NCI-H748 (cell line): ENCODE data around the gene STAMBP.
A peak's percentile ranks its signal among the peaks of the same experiment; 100 is the strongest.
"Not testable (repeated sequence)": the region's sequence is repeated elsewhere in the genome, so short reads cannot be mapped to it uniquely, and the experiment has no call there.

Experiments used
- DNase-seq: peaks from one replicate; lab custom pipeline; 2025; ENCODE audit not compliant: unreplicated experiment; lab: John Stamatoyannopoulos, UW

The STAMBP gene

DNA sequence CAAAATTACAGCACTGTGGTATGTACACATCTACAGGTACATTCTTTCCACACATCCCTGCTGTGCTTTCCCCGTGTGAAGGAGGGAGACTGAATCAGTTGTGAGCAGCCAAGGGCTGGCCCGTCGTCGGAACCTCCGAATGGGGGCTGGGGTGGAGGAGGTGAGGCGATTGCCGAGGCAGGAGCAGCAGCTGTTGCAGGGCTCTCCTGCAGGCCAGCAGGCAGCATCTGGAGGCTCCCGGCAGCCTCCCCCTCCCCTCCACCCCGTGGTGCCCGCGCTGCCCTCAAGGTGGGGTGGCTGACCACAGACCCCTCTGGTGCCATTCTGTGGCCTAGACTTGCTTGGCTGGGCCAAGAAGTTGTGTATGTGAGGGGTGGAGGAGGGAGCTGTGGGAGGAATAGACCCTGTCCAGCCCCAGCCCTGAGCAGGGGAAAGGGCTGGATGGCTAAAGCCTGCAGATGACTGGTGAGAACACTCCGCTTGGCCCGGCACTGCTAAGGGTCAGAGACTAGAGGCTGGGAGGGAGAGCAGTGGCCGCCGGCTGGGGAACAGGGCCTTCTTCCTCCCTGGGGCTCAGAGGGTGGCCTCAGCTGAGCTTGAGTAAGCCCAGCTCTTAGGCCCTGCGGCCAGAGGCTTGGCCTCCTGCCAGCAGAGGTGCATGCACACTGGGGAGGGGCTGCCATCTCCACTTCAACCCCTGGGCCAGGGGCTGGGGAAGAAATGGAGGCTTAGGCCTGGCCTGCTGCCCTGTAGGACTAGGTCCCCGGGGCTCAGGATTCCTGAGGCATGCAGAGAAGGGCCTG lies 7.6 kb downstream of the STAMBP start:
- DNase-seq = no peak

DNA sequence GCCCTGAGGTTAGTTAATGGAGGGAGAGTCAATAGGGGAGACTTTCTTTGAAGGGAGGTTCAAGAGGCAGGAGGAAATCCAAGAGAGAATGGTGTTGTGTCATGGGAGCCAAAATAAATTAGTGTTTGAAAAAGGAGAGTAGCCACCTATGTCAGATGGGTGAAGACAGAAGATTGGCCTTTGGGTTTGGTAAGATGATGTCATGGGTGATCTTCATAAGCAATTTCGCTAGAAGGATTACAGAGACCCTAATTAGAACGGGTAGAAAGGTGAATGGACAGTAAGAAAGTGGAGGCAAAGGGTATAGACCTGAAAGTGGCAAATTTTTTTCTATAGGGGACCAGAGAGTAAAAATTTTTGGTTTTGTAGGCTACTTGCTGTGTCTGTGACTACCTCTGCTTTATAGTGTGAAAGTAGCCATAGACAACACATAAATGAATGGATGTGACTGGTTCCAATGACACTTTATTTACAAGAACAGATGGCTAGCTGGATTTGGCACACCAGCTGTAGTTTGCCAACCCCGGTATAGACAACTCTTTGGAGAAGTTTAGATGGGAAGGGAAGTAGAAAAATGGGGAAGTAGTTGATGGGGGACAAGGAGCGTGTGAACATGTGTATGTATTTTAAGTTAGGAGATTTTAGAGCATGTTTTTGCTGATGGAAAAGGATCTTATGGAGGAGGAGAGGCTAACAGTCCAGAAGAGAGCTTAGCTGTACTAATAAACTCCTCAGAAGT lies 9.3 kb downstream of the STAMBP start:
- DNase-seq = no peak

DNA sequence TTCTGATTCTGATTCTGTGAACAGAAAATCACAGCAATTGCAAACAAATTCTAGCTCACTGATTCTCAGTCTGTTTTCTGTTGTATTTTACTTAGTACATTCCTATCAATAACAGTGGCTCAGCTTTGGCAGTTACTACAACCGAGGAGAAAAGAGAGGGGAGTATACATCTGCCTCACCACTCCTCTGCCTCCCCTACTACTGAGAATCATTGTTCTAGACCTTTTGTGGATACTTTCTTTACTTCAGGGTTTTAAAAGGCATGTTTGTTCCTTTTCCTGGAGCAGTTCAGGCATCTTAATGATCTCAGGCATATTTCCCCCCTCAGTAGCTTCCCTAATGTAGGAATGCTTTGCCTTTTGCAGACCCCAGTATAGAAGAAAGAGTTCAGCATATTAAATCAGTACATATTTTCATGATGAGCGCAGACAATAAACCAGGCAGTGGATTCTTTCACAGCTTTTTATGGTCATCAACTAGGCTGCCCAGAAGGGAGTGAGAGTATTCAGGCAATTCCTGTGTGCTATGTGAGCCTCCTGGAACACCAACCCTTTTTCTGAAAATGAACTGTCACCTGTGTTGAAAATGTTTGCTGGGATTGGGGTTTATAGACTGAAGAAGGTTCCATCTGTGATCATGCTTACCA lies 10.3 kb downstream of the STAMBP start:
- DNase-seq = no peak

DNA sequence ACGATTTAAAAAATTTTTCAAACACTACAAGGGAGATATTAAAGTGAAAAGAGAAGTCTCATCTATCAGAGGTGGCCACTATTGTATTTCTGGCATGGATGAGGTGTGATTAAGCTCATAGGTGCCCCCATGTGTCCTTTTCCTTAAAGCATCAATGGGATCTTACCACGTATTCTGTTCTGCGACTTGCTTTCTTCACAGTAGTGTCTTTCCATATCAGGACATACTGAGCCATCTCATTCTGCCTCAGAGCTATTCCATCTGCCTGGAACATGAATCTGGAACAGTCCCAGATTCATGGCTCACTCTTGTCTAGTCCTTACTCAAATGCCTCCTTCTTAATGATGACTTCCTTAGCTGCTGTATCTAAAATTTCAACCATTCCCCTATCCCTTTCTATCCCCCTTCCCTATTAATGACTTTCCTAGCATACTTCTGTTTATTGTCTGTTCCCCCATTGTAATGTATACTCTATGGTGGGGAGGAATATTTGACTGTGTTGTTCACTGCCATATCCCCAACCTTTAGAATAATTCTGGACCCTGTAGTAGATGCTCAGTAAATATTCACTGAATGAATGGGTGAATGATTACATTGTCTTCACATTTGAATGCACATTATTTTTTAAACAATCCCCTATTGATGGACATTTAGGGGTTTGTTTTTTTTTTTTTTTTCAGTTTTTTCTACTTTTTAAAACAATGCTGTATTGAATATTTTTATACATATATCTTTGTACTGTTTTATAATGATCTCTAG lies 11.1 kb downstream of the STAMBP start:
- no peak for DNase-seq

DNA sequence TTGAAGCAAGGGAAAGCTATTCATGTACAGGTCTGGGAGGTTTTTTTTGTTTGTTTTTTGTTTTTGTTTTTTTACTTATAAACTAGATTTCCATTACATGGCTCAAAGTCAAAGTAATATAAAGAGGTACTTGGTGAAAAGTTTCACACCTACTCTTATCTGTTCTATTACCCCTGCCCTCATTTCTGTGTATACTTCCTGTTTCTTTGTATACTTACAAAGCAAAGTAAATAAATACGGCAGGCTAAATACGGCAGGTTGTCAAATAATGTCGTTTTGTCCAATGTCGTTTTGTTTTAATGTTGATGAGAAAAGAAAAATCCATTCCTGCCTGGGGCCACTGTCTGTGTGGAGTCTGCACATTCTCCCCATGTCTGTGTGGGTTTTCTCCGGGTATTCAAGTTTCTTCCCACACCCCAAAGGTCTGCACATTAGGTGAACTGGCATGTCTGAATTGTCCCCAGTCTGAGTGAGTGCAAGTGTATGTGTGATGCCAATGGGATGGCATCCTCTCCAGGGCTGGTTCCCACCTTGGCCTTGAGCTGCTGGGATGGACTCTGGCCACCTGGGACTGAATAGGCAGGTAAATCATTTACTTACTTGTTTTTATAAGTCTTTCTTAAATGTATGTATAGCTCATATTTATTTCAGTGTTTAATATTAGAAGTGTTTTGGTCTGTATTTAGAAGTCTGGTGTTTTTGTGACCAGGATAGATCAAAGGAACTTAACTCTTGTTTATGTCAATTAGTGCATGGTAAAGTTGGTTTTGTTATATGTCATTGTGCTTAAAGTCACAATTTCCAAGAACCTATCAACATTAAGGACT lies 13.4 kb downstream of the STAMBP start:
- DNase-seq = no peak

DNA sequence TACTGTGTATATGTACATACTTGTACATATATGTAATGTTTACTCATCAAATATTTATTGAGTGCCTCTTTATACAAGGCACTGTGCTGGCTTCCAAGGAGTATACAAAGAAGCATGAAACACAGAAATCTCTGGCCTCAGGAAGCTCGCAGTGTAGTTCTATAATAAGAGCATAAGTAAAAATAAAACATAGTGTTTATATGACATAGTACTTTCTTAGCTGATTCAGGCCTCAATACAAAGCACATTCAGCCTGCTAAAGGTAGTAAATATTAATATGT lies 13.9 kb downstream of the STAMBP start:
- DNase-seq = no peak

DNA sequence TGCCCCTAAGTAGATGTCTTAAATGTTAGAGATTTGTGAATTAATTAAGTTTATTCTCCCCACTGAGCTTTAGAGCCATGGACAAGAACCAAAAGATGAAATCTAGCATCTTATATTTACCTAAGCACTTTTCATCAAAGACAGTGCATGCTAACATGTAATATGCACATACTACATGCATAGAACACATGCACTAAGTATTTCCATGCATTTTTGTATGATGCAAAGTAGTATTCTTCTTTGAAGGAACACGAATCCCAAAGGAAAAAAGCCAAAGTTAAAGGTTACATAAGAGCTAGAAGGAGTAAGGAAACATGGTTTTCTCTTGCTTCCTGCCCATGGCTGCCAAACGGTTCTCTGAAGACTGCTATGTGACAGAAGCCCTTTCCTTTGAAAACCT lies 15.3 kb downstream of the STAMBP start:
- DNase-seq = no peak

DNA sequence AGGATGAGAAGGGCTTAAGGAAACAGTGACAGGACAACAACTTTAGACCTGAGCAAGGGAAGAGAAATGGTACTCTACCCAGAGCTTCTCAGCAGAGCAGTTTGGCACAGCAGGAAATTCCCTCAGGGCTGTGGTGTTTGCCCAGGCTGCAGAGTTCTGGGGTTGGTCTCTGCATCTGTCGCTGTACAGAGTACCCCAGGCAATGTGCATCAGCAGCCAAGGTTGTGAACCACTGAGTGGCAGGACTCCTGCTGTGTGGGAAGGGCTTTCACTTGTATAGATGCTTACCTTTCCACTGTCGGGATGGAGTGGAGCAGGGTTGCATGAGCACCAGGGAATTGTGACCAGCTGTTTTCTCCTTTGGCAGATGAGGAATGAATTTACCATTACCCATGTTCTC lies 21.2 kb downstream of the STAMBP start:
- DNase-seq = no peak

DNA sequence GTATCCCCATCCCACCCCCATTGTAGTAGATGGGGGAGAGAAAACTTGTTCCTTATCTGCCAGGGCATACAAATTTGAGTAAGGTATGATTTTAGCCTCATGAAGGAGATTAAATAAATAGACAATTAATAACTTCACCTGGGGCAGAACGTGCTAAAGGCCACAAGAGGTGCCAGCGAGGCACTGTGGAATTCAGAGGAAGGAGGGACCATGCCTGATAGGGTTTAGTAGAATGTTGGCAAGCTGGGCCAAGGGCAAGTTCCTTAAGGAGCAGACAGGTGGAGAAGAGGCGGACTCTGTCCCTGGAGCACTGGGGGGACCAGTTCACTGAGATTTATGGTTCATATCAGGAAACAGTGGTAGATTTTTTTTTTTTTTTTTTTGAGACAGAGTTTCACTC lies 22.5 kb downstream of the STAMBP start:
- DNase-seq = peak; percentile 1

DNA sequence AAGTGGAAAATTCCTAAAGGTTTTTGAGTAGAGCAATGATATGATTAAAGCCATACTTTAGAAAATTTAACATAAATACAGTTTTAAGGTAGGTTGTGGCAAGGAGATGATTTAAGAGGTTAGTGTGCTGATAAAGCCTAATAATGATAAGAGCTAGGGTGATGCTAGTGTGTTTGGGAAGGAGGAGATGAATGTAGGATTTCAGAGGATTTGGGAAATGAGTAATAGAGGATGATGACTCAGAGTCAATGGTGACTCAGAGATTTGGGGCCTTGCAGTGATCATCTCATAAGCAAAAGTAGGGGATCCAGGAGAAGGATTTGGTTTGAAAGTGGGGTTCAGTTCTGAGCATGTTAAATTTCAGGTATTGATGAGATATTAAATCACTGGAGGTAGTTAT lies 23.3 kb downstream of the STAMBP start:
- no peak for DNase-seq

DNA sequence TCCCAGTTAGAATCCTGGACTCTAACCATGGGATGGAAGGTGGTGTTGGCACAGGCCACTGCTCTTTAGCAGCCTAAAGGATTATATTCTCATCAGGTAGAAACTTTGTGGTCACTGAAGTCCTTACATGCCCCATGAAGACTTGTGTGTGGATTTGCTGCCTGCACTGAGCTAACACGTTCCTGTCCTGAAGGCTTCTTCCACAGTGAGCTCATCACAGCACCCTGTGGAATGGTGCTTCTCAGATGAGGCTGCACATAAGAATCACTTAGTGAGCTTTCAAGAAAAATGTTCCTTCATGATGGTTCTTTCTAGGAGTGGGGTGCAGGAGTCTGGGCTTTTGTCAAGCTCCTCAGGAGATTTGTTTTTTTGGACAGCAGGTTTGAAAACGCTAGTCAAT lies 26.8 kb downstream of the STAMBP start:
- DNase-seq = no peak

DNA sequence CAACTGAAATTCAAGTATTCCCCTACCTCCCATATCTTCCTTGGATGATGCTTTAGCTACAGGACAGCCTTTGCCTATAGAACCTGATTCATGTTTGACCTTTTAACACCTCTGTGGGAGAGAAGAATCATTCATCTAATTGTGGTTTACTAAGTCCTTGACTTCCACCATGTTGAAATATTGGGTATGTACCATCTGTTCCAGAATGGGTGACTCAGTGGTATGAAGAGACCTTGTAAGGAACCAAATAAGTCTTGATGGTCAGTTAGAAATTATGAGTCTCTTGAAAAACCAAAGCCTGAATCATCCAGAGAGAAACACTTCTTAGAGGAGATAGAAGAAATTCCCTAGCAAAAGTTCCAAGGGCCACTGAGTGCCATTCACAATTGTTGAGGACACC lies 27.5 kb downstream of the STAMBP start:
- no peak for DNase-seq

DNA sequence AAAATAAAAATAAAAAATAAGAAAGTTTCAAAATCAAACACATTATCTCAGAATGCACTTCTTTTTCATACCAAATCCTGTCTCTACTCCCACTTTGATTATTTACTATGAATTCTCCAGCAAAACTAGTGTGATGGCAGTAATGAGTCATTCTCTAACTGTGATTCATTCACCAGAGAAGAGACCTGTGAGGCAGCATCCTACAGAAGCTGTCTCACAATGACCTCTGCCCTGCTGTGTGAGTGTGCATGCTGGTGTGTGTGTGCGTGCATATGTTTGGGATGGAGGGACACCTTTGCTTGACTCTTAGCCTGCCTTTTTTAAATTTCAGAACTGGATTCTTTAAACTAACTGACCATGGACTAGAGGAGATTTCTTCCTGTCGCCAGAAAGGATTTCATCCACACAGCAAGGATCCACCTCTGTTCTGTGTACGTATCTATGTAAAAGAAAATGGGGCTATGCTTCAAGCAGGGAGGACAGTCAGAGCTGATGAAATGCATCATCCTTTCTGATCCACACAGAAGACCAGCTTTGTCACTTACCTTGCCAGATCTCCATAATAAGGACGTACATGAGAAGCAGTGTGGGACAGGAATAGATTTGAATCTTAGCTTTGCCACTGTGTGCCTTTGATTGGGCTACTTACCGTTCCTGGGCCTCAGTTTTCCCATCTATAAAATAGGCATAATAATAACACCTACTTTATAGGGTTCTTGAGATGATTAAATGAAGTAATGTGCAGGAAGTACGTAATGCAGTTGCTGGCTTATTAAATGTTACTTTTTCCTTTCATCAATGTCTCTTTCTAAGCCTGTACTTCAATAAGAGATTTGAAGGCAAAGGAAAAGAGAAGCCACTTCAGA lies 31.2 kb downstream of the STAMBP start:
- DNase-seq = no peak

DNA sequence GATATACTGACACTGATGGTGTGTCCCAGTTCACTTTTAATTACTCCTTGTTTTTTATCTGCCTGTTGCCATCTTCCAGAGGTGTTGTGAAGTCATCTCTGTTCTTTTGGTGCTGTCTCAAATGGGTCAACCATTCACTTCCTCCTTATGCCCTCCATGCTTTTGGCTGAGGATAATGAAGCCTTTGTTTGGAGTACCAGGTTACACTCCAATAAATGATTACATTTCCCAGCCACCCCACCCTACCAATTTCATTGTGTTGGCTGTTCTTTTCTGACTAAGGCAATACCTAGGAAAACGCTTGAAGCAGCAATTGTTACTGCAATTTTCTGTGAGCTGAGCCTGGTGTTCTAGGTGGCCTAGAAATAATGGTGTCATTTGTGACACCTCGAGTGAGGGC lies 34.2 kb downstream of the STAMBP start:
- peak; percentile 35 for DNase-seq

DNA sequence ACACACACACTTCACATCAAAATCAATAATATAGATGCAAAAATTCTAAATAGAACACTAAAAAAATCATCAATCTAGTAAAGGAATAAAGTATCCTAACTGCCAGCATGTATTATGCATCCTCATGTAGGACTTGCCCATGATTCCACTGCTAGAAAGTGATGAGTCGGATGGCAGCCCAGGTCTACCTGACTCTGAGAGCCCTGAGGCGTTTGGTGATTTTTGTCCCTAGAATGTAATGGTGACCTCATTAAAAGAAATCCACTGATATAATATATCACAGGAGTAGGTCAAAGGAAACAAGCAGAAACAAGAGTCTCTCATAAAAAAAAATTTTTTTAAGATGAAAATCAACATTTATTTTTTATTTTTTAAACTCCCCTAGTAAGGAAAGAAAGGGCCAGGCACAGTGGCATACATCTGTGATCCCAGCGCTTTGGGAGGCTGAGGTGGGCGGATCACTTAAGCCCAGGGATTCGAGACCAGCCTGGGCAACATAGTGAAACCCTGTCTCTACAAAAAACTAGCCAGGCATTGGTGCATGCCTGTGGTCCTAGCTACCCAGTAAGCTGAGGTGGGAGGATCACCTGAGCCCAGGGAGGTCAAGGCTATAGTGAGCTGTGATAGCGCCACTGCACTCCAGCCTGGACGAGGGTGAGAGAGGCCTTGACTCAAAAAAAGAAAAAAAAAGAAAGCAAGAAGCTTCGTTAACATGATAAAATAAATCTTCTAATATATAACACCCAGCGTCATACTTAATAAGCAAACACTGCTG lies 39.6 kb downstream of the STAMBP start:
- no peak for DNase-seq

DNA sequence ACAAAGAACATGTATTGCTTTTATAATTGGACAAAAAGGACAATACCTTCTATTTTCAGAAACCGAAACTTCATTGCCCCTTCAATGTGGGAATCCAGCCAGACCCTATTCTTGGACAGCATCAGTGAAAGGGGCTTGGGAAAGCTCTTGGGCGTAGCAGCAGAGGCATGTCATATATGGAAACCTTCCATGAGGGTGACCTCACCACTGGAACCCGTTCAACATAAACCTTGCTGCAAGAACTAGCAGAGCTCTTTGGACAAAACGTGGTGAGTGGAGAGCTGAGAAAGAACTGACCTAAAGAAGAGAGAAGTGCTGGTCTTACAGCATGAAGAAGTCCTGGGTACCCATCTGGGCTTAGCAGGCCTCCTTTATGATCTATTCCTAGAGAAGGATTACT lies 41.3 kb downstream of the STAMBP start:
- DNase-seq = no peak

DNA sequence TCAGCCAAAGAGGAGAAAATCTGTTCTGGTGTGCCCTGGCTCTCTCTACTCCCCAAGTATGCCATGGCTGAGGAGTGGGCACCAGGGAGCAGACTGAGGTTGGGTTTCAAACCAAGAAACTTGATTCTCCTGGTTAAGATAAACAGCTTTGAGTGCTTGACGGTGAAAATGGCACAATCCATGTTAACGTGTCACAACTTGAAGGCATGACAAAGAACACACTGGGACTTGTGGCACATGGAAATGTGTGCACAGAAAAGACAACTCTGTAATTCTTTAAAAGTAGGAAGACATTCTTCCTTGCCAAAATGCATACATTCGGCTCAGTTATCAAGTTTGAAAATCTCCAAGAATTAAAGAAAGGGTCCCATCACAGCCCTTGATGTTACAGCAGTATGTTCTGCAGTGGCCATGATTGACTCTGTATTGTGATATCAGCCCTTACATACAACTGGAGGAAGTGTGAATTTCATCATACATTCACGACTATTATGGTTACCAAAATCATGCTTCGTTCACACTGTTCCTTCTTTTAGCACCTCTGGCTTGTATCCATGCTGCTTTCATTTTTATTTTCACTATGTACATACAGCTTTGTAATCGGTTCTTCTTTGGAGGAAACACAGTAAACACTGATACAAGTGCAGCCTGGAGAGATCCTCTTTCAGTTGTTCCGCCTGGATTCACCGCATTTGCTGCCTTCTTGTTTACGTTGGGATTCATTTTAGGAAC lies 48.5 kb downstream of the STAMBP start:
- no peak for DNase-seq

DNA sequence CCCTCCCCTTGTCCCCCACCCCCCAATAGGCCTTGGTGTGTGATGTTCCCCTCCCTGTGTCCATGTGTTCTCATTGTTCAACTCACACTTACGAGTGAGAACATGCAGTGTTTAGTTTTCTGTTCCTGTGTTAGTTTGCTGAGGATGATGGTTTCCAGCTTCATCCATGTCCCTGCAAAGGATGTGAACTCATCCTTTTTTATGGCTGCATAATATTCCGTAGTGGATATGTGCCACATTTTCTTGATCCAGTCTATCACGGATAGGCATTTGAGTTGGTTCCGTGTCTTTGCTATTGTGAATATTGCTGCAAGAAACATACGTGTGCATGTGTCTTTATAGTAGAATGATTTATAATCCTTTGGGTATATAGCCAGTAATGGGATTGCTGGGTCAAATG lies 49.2 kb downstream of the STAMBP start:
- not testable (repeated sequence) for DNase-seq
